GM18868 (cell line): Measurements from ENCODE around the gene OAF.
"Not testable (repeated sequence)": the region's sequence is repeated elsewhere in the genome, so short reads cannot be mapped to it uniquely, and the experiment has no call there.

Experiments used
- ATAC-seq: cut with Tn5 transposase; IDR thresholded peaks from one replicate; pipeline ENCODE4 v1.9.1; 2021; ENCODE audit warnings: mild to moderate bottlenecking, moderate library complexity; ENCODE audit not compliant: unreplicated experiment

Gene OAF

GRCh38 chr11:120238968-120239620 is 28.3 kb downstream of the OAF start:
- ATAC-seq = no peak

- ATAC-seq = no peak
These were observed 29.1 kb downstream of the OAF start, which contains the start of gene POU2F3 for GRCh38 chr11:120239713-120240640. POU2F3 (plus strand) TSS chr11:120240140; CDS start chr11:120240344, 204 bp downstream.

- ATAC-seq = no peak
These were observed 30.0 kb downstream of the OAF start for GRCh38 chr11:120240866-120241265.

- no peak for ATAC-seq
These were observed 30.4 kb downstream of the OAF start for GRCh38 chr11:120241277-120241676.

- no peak for ATAC-seq
These were observed 32.4 kb downstream of the OAF start for GRCh38 chr11:120243221-120243620.

- no peak for ATAC-seq
These were observed 33.9 kb downstream of the OAF start for GRCh38 chr11:120244476-120245365.

- ATAC-seq = no peak
These were observed 34.6 kb downstream of the OAF start for GRCh38 chr11:120245434-120245833.

- peak; percentile 80 for ATAC-seq
These were observed 37.9 kb downstream of the OAF start for GRCh38 chr11:120248551-120249278.

- ATAC-seq = no peak
These were observed 38.7 kb downstream of the OAF start for GRCh38 chr11:120249279-120250262.

GRCh38 chr11:120253377-120253776 is 42.5 kb downstream of the OAF start:
- not testable (repeated sequence) for ATAC-seq

- ATAC-seq = no peak
These were observed 44.1 kb downstream of the OAF start for GRCh38 chr11:120254788-120255518.

- ATAC-seq = no peak
These were observed 44.7 kb downstream of the OAF start for GRCh38 chr11:120255519-120255866.

GRCh38 chr11:120256178-120256577 is 45.3 kb downstream of the OAF start:
- no peak for ATAC-seq

- ATAC-seq = no peak
These were observed 45.9 kb downstream of the OAF start for GRCh38 chr11:120256779-120257178.

GRCh38 chr11:120257346-120257745 is 46.5 kb downstream of the OAF start:
- no peak for ATAC-seq

- ATAC-seq = no peak
These were observed 47.8 kb downstream of the OAF start for GRCh38 chr11:120258661-120259060.

GRCh38 chr11:120259241-120259640 is 48.4 kb downstream of the OAF start:
- ATAC-seq = no peak

- ATAC-seq = no peak
These were observed 49.2 kb downstream of the OAF start for GRCh38 chr11:120259988-120260565.
